Calu3 (cell line): ENCODE results near the gene EYA2. TPM values are rescaled to one million over a fixed set of nuclear protein-coding genes. Genes with fewer than 3 reads are reported as not detected.

Experiments used
- BruUV-seq: library from RNA; stranded (reverse); fragments of 400-500 nt; replicated peaks from 2 replicates; lab custom pipeline; 2021; lab: Mats Ljungman, UMichigan
- CTCF ChIA-PET: fragments of 300-600 bp; sonication (Branson Sonifier 250); formaldehyde crosslinking; loops from one replicate; lab custom pipeline; 2022; ENCODE audit warnings: antibody characterized with exemption; lab: Charles Lee
- DNase-seq: peaks from one replicate; pipeline ENCODE4 v3.0.0; 2022
- H3K27ac Mint-ChIP-seq: one replicate; pipeline ENCODE4 v1.8.0; 2022; ENCODE audit warnings: mixed read lengths; ENCODE audit not compliant: unreplicated experiment
- H3K27me3 Mint-ChIP-seq: one replicate; pipeline ENCODE4 v1.8.0; 2022; ENCODE audit warnings: mixed read lengths; ENCODE audit not compliant: unreplicated experiment
- H3K36me3 Mint-ChIP-seq: one replicate; pipeline ENCODE4 v1.8.0; 2022; ENCODE audit warnings: mild to moderate bottlenecking, moderate library complexity, mixed read lengths; ENCODE audit not compliant: insufficient read depth, unreplicated experiment
- H3K4me1 Mint-ChIP-seq: one replicate; pipeline ENCODE4 v1.8.0; 2022; ENCODE audit warnings: mild to moderate bottlenecking, low read depth, mixed read lengths; ENCODE audit not compliant: unreplicated experiment
- H3K4me3 Mint-ChIP-seq: one replicate; pipeline ENCODE4 v1.8.0; 2022; ENCODE audit warnings: mild to moderate bottlenecking, low read depth, moderate library complexity, mixed read lengths; ENCODE audit not compliant: unreplicated experiment
- H3K9me3 Mint-ChIP-seq: one replicate; pipeline ENCODE4 v1.8.0; 2022; ENCODE audit warnings: low read depth, mixed read lengths; ENCODE audit not compliant: unreplicated experiment
- intact Hi-C: fragments of 100-400 bp; cut with micrococcal nuclease; formaldehyde crosslinking; loops from one replicate; pipeline ENCODE4 v1.10.0; 2022; ENCODE audit not compliant: unreplicated experiment
- total RNA-seq: library from RNA; stranded (reverse); gene quantifications from 2 replicates; pipeline ENCODE4 v1.2.3, GENCODE V29; 2022
- TF ChIP-seq, protein P1 (sequence below): fragments of 200-600 bp; IDR thresholded peaks from one replicate; pipeline ENCODE4 v1.8.0; 2022; ENCODE audit warnings: antibody characterized with exemption; ENCODE audit not compliant: unreplicated experiment

EYA2 gene
- total RNA-seq, 1 experiment from 2014 or later = 0.35 TPM

DNA sequence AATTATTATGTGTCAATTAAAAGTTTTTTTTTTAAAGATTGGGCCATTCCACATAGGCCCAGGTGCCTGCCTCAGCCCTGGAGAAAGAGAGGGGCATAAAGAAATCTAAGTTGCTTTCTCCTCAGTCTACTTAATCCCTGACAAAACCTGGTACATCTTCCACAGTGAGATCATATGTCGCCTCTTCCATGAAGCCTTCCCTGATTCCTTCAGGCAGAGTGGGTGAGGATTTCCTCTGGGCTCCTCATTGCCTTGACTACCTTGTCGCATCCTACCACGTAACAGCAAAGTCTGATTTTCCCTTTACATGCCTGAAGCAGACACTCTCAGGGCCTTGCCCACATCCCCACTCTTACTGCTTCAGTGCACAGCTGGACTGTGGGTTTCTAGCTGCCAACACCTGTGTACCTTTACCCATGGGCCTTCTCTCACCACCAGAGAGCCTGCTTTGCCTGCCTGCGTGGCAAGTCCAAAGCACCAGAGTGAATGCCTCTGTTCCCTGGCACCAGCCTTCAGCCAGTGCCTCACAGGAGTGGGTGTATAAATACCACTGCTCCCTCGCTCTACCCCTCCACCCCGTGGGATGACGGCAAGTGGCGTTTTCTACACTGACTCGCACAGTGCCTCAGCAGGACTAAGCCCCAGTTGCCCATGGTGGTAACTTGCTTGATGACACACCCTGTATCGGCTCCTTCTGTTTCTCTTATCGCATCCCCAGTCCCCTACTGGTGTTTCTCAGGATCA, 68.0 kb downstream of the EYA2 start:
- BruUV-seq = no TSS peak
- intact Hi-C loops = no loop called here

DNA sequence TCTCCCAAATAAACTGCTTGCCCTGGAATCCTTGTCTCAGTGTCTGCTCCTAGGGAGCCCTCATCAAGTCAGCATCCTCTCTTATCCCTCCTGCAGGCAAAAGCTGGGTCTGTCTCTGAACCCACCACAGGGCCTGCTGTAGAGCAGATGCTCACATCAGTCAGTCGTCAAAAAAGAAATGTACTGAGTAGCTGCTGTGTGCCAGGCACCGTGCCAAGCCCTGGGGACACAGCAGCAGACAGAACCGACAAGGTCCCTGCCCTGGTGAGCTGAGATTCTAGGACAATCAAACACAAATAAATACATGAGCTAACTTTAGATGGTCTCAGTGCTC, 68.5 kb downstream of the EYA2 start:
- CTCF ChIA-PET = interaction anchor here (1.0 kb wide), 1 partner anchor 18 kb away, joined by 4 read pairs; no protein-coding TSS in a partner anchor
- Mint-ChIP-seq H3K36me3 (no peaks in the 10 kb centered on the region), H3K27ac (no peak overlapping the region), H3K4me3 (no peak overlapping the region), H3K4me1 (peaks cover 35% of the 10 kb centered on the region), H3K27me3 (no peaks in the 10 kb centered on the region), H3K9me3 (no peaks in the 10 kb centered on the region)
- DNase-seq = peak; percentile 19
- intact Hi-C loops = no loop called here
- TF ChIP-seq, protein P1, sequence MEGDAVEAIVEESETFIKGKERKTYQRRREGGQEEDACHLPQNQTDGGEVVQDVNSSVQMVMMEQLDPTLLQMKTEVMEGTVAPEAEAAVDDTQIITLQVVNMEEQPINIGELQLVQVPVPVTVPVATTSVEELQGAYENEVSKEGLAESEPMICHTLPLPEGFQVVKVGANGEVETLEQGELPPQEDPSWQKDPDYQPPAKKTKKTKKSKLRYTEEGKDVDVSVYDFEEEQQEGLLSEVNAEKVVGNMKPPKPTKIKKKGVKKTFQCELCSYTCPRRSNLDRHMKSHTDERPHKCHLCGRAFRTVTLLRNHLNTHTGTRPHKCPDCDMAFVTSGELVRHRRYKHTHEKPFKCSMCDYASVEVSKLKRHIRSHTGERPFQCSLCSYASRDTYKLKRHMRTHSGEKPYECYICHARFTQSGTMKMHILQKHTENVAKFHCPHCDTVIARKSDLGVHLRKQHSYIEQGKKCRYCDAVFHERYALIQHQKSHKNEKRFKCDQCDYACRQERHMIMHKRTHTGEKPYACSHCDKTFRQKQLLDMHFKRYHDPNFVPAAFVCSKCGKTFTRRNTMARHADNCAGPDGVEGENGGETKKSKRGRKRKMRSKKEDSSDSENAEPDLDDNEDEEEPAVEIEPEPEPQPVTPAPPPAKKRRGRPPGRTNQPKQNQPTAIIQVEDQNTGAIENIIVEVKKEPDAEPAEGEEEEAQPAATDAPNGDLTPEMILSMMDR = no peak
- no TSS peak for BruUV-seq

More for the DNA sequence above, 68.0 kb downstream of the EYA2 start:
- no peak for DNase-seq
- H3K4me3 Mint-ChIP-seq = no peak overlapping the region
- CTCF ChIA-PET = no interaction called here
- no peaks in the 10 kb centered on the region for H3K36me3 Mint-ChIP-seq
- no peaks in the 10 kb centered on the region for H3K27me3 Mint-ChIP-seq
- H3K27ac Mint-ChIP-seq = no peak overlapping the region
- no peaks in the 10 kb centered on the region for H3K9me3 Mint-ChIP-seq
- TF ChIP-seq, protein P1 = no peak
- peaks cover 35% of the 10 kb centered on the region for H3K4me1 Mint-ChIP-seq

DNA sequence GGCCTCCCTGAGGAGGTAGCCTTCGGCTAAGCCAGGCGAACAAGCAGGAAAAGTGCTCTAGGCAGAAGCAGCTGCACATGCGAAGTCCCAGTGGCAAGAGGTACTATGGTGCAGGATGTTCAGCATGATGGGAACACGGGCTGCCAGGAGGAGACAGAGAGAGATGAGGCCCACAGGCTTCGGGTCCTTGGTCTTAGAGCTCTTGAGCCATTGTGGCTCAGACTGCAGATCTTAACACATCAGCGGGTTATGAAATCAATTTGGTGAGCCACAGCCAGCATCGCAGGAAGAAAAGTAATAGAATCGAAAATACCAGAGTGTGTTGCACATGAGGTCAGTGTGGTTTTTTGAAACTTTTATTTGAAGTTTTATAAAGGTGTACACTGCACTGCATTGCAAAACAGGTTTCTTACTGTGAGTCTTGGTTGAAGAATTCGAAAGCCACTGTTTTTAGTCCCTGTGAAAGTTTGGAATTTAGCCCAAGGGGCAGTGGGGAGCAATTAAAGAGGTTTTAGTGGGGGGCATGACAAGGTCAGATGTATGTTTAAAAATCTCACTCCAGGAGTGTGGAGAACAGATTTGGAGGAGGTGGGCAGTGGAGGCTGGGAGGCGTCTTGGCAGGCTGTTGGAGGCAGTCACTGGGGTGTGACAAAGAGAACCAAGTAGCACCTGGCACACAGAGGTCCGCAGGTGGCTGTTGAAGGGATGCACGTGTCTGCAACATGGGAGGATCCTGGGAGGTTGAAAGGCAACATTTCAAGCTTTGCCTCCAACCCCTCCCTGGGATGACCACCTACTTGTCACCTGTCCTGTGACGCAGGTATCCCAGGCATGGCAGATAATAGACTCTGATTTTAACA, 69.3 kb downstream of the EYA2 start:
- Mint-ChIP-seq H3K36me3 (no peaks in the 10 kb centered on the region), H3K27ac (no peak overlapping the region), H3K9me3 (no peaks in the 10 kb centered on the region), H3K4me1 (peaks cover 31% of the 10 kb centered on the region), H3K4me3 (no peak overlapping the region), H3K27me3 (no peaks in the 10 kb centered on the region)
- CTCF ChIA-PET = interaction anchor here (1.0 kb wide), 1 partner anchor 18 kb away, joined by 4 read pairs; no protein-coding TSS in a partner anchor
- no TSS peak for BruUV-seq
- intact Hi-C loops = no loop called here
- DNase-seq = no peak
- TF ChIP-seq, protein P1 = no peak

DNA sequence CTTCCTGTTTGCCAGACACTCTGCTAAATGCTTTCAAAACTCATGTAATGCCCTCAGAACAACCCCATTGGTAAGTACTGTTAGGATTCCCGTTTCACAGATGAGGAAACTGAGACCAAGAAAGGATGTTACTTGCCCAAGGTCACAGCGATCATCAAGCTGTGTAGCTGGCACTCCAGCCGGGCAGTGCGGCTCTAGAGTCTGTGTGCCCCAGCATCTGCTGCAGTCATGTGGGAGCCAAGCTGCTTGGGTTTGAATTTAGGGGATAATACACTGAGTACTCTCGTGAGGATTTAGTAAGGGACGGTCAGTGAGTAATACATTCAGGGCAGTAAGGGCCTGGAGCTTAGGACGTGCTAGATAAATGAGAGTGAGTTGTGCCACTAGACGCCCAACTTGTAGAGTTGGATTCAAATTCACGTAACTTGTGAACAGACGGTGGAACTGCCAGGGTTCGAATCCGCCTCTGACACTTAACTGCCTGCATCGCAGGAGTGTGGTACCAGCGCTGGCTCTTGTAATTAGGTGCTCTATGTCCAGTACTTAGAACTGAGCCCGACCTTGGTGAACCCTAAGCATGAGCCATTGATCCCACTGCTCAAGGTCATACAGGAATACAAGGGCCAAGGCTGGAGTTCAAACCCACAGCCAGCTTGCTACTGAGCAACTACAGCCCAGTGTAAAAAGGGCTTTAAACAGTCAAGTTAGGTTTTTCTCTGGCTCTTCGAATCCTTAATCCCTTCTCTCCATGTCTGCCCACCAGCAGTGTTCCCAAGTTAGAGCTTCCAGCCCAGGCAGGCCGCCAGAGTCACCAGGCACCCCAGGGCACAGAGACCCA, 70.2 kb downstream of the EYA2 start:
- Mint-ChIP-seq H3K36me3 (no peaks in the 10 kb centered on the region), H3K4me1 (peaks cover 22% of the 10 kb centered on the region), H3K27ac (no peak overlapping the region), H3K9me3 (no peaks in the 10 kb centered on the region), H3K4me3 (no peak overlapping the region), H3K27me3 (no peaks in the 10 kb centered on the region)
- intact Hi-C loops = no loop called here
- BruUV-seq = no TSS peak
- CTCF ChIA-PET = no interaction called here
- no peak for DNase-seq
- TF ChIP-seq, protein P1 = no peak
